GM21367 (cell line): ENCODE data around the gene MAP2K7.

Source experiments
- ATAC-seq: cut with Tn5 transposase; IDR thresholded peaks from one replicate; pipeline ENCODE4 v1.9.1; 2021; ENCODE audit not compliant: unreplicated experiment

Gene MAP2K7

GRCh38 chr19:7866399-7867091, 37.1 kb upstream of the MAP2K7 start:
- ATAC-seq: no peak

DNA sequence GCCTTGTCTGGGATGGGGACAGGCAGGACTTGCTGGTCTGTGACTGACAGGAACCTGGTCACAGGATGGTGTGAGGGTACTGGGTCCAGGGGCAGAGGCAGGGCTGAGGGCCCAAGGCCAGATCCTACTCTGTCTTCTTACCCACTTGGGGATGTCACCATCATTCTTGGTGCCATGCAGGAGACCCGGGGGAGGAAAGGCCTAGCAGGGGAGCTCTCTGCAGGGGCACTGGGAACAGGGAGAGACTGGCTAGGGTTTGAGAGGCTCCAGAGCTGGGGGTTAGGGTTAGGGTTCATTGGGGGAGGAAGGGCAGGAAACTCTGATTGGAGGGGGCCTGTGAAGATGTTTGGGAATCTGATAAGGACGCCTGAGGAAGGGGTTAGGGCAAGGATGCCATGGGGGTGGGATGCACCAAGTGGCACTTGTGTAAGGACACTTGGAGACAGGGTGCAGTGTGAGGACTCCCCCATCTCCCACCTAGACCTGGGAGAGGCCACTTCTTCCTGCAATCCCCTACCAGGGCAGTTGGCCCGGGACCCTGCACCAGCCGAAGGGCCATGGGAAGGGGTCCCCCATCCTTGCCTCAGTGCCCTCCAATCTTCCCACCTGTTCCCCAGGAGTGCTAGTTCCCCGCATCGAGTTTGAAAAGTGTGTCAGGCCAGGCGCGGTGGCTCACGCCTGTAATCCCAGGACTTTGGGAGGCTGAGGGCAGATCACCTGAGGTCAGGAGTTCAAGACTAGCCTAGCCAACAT, 36.4 kb upstream of the MAP2K7 start:
- no peak for ATAC-seq

GRCh38 chr19:7868326-7868670, 35.4 kb upstream of the MAP2K7 start:
- no peak for ATAC-seq

GRCh38 chr19:7868671-7869452, 34.8 kb upstream of the MAP2K7 start:
- peak; percentile 42 for ATAC-seq

- ATAC-seq: peak; percentile 25
These were observed 34.2 kb upstream of the MAP2K7 start for GRCh38 chr19:7869453-7869909.

DNA sequence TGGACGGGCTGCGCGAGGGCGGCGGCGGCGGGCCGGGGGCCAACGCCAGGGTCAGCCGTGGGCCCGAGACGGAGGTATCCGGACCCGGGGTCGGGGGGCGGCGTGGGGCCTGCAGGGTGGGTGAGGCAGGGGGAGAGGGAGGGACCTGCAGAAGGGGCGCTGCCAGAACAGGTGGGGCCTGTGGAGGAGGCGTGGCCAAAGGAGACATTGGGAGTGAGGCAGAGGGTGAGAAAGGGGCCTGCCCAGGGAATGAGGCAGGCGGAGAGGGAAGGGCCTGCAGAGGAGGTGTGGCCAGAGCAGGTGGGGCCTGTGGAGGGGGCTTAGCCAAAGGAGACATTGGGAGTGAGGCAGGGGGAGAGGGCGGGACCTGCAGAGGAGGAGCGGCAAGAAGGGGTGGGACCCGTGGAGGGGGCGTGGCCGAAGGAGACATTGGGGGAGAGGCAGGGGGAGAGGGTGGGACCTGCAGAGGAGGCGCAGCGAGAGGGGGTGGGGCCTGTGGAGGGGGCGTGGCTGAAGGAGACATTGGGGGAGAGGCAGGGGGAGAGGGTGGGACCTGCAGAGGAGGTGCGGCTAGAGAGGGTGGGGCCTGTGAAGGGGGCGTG, 33.7 kb upstream of the MAP2K7 start:
- ATAC-seq: no peak

- ATAC-seq: no peak
These were observed 32.9 kb upstream of the MAP2K7 start for GRCh38 chr19:7870571-7871436.

DNA sequence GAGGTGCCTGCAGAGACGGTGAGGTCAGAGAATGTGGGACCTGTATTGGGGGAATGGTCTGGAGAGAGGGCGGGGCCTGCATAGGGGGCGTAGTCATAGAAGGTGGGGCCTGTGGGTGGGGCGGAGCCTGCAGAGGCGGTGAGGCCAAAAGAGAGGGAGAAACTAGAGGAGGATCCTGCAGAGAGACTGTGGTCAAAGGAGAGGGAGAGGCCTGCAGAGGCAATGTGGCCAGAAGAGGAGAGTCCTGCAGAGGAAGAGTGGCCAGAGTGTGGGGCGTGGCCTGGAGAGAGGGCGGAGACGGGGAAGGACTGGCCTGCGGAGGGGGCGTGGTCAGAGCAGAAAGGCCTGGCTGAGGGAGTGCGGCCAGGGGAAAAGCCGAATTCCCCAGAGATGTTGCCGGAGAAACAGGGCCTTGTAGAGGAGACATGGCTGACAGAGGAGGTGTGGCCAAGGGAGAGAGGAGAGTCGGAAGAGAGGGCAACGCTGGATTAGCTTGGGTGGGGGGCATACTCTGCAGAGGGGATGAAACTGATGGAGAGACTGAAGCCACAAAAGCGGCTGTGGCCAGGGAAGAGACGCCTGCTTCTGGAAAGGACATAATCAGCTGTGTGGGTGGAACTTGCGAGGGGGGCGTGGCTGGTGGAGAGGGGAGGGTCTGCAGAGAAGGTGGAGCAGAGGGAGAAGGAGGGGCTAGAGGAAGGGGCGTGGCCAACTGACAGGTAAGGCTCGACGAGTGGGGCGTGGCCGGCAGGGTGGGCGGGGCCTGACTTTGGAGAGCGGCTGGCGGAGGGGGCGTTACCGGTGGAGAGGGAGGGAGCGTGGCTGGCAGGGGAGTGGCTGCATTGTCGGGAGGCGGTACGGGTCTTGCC, 32.0 kb upstream of the MAP2K7 start:
- no peak for ATAC-seq

DNA sequence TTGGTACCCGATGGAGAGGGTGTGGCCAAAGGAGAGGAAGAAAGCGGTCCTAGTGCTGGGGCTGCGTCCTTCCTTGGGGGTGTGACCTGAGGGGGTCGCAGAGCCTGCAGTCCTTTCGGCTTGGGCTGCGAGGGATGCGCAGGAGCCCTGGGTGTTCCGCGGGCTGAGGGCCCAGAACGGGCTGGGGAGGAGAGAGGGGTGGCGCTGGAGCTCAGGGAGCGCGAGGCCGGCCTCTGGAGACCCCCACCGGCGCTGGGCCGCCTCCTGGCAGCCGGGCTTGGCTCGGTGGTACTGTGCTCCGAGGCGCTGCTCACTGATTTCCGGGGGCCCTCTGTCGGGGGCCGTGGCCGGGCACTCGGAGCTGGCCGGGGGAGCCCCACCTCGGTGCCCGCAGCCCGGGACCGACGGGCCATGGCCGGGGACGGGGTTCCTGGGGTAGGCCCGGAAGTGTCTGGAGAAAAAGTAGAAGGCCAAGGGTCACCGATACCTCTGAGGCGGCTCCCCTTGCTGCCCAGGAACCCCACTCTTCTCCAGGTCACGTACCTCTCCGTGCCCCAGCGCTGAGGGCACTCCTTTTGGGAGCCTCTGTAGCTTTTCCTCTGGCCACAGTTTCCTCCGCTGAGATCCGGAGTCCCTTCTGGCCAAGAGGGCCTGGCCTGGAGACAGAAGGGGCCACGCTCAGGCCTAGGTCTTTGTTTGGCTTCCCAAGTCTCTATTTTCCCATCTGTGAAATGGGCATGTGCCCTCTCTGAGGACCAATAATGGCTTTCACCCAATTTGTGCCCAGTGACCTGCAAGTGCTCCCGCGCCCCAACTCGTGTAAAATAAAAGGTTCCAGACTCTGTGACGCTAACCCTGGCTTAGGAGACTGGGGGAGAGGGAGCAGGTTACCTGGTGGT, 31.1 kb upstream of the MAP2K7 start:
- ATAC-seq: no peak

DNA sequence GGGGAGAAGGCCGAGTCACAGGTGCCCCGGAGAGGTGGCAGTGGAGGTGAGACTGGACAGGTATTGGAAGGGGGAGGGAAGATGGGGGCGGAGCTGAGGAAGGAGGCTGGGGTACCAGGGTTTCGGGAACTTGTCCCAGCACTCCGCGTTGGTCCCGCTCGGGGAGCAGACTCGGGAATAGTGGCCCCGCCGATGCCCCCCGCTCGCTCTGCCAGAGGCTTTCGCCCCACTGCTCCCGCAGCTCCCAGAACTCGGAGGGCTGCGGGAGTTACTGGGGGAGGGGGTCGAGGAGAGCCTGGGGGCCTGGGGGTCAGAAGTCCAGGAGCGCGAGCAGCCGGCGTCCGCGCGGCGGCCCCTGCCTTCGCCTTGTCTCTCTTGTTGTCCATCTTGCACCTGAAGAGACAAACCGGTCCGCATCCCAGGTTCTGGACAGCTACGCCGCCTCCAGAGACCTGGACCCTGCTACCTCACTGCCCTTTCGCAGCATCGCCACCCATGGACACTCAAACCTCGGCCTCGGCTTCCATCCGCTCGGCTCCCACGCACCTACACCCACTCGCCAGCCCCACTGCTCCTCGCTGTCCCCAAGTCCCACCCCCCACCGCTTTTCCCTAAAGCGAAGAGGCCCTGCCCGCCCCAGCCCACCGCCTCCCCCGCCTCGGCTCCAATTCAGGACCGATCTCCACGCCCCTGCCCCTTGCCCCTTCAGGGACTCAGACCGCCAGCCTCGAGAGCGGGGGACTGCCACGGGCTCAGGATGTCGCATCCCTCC, 30.2 kb upstream of the MAP2K7 start:
- ATAC-seq: no peak

DNA sequence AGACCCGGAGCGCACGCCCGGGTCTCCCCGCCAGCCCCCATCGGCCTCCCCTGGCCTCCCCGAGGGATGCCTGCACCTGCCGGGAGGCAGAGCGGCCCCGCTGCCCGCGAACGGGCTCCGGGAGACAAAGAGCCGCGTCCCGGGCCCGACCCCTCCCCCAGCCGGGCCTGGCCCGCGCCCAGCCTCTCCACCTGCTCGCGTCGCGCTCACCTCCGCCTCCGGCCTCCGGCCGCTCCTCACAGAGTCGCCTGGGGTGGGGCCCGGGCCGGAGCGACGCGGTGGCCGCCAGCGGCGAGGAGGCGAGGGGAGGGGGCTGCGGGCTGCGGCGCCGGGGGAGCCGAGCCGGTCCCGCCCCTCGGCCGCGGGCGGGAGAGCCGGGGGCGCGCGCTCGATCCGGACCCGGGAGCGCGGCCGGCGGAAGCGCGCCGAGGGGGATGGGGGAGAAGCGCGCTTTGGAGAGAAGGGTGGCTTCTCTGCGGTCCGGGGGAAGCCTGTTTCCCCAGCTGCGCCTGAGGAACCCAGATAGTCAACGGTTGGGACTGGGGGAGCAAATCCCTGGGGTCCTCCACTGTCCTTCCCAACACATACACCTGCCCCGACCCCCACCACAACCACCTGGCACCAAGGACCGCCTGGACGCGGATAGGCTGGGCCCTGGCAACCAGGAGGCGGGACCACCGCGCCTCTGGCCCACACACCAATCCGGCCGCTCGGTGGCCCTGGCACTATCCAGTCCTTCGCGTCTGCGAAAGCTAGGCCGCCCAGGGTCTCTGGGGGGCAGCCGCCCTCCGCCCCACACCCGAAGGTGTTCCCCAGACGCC, 29.4 kb upstream of the MAP2K7 start, which contains the start of gene PRR36:
Gene PRR36, minus strand, starts transcription at position 315 of the 821 bp plus-strand sequence. CDS start 701 bp downstream, outside the sequence.
- ATAC-seq: no peak

- no peak for ATAC-seq
These were observed 28.8 kb upstream of the MAP2K7 start for GRCh38 chr19:7874897-7875273.

- no peak for ATAC-seq
These were observed 26.3 kb upstream of the MAP2K7 start for GRCh38 chr19:7877249-7877836.

- no peak for ATAC-seq
These were observed 24.4 kb upstream of the MAP2K7 start for GRCh38 chr19:7879111-7879807.

DNA sequence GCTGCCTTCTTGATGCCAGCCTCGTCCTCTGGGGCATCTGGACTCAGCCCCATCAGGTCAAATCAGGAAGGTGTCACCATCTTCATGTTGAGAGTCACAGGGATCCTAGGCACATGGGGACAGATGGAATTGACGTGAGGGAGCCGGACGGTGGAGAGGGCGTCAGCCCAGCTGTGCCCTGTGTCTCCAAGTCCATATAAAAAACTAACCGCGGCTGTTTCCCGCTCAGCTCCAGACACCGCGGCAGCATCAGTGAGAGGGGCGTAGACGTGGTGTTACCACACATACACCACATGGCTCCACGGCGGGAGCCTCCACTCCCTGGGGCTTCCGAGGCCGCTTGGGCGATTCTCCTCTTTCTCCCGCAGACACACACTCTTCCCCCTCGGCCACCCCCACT, 23.8 kb upstream of the MAP2K7 start:
- no peak for ATAC-seq

GRCh38 chr19:7881910-7882309, 21.8 kb upstream of the MAP2K7 start:
- no peak for ATAC-seq
